Upper lobe of right lung (tissue), 1 donor: Measurements from ENCODE around the gene RNU5D-1. TPM values are rescaled to one million over a fixed set of nuclear protein-coding genes. Genes with fewer than 3 reads are reported as not detected.
A peak's percentile ranks its signal among the peaks of the same experiment; 100 is the strongest.
"Not testable (repeated sequence)": the region's sequence is repeated elsewhere in the genome, so short reads cannot be mapped to it uniquely, and the experiment has no call there.

Source experiments
- ATAC-seq: fragments of 200-7000 bp; cut with Tn5 transposase; one replicate; pipeline ENCODE4 v1.9.1; 2020; ENCODE audit warnings: mild to moderate bottlenecking, moderate library complexity
- DNase-seq: peaks from one replicate; pipeline ENCODE4 v3.0.0-alpha.2; 2020
- H3K27ac ChIP-seq: fragments of 200-600 bp; one replicate; pipeline ENCODE4 v1.8.0; 2022
- H3K27me3 ChIP-seq: fragments of 200-600 bp; one replicate; pipeline ENCODE4 v1.8.0; 2022; ENCODE audit warnings: mild to moderate bottlenecking
- H3K36me3 ChIP-seq: fragments of 200-600 bp; one replicate; pipeline ENCODE4 v1.8.0; 2022
- H3K4me1 ChIP-seq: fragments of 200-600 bp; one replicate; pipeline ENCODE4 v1.8.0; 2022
- H3K4me3 ChIP-seq: fragments of 200-600 bp; one replicate; pipeline ENCODE4 v1.8.0; 2022; ENCODE audit warnings: mild to moderate bottlenecking
- H3K9me3 ChIP-seq: fragments of 200-600 bp; one replicate; pipeline ENCODE4 v1.8.0; 2022
- intact Hi-C: fragments of 100-400 bp; cut with DNase I; formaldehyde crosslinking; loops from one replicate; pipeline ENCODE4 v1.11.0; 2022
- total RNA-seq: library from RNA; stranded (reverse); fragmentation: NEBNext Ultra II Directional; extraction: Animal tissue kit (Norgen Biotek cat#: 25700); gene quantifications from one replicate; pipeline ENCODE4 v1.2.1, GENCODE V29; 2021
- TF ChIP-seq, protein P1 (sequence below): fragments of 200-600 bp; IDR thresholded peaks from one replicate; pipeline ENCODE4 v1.8.0; 2022; ENCODE audit warnings: antibody characterized with exemption
- donor health status: DM: no; HTN: yes; CAD: no; lungs with severe emphysema.

Gene RNU5D-1
- total RNA-seq, 1 donor from 2014 or later: not detected

DNA sequence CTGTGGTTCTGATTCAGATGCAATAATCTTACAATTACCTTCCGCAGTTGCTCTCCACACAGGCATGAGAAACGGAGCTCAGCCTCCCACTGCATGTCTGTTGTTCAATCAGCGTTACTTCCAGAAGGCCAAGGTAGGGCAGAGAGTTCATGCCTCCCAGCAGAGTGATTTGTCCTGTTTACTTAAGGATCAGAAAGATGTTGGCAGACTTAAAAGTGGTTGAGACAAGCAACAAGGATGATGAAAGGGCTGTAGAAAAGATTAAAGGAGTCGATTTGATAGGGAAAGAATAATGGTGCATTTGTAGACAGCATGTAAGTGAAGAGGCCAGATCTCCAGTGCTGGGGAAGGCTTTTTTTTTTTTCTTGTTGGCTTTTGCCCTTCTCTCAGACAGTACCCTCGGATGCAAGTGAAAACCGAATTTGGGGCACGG lies 29.8 kb downstream of the RNU5D-1 start:
- no peak overlapping the region for H3K4me3 ChIP-seq
- H3K27ac ChIP-seq: no peak overlapping the region
- no peaks in the 10 kb centered on the region for H3K4me1 ChIP-seq
- intact Hi-C loops: no loop called here
- TF ChIP-seq, protein P1, sequence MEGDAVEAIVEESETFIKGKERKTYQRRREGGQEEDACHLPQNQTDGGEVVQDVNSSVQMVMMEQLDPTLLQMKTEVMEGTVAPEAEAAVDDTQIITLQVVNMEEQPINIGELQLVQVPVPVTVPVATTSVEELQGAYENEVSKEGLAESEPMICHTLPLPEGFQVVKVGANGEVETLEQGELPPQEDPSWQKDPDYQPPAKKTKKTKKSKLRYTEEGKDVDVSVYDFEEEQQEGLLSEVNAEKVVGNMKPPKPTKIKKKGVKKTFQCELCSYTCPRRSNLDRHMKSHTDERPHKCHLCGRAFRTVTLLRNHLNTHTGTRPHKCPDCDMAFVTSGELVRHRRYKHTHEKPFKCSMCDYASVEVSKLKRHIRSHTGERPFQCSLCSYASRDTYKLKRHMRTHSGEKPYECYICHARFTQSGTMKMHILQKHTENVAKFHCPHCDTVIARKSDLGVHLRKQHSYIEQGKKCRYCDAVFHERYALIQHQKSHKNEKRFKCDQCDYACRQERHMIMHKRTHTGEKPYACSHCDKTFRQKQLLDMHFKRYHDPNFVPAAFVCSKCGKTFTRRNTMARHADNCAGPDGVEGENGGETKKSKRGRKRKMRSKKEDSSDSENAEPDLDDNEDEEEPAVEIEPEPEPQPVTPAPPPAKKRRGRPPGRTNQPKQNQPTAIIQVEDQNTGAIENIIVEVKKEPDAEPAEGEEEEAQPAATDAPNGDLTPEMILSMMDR: no peak
- H3K27me3 ChIP-seq: no peaks in the 10 kb centered on the region
- ATAC-seq: peak; percentile 16
- H3K36me3 ChIP-seq: no peaks in the 10 kb centered on the region
- no peak for DNase-seq
- H3K9me3 ChIP-seq: no peaks in the 10 kb centered on the region

DNA sequence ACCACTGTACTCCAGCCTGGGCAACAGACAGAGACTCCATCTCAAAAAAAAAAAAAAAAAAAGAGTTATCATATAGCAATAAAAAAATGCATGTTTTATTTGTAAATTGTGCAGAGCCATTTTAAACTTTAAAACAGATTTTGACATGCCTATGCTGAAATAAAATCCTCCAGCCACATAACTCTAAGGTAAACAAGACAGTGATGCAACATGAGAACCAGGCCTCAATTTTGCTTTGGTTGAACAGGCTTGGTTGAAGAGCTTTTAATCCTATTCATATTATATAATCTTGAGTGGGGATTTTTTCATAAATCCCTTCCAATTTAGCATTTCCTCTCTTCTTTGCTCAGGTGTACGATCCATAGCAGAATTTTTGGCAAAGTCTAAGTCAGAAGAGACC lies 30.4 kb downstream of the RNU5D-1 start:
- Histone ChIP-seq H3K9me3 (no peaks in the 10 kb centered on the region), H3K4me1 (no peaks in the 10 kb centered on the region), H3K27me3 (no peaks in the 10 kb centered on the region), H3K4me3 (no peak overlapping the region), H3K36me3 (no peaks in the 10 kb centered on the region), H3K27ac (no peak overlapping the region)
- intact Hi-C loops: no loop called here
- TF ChIP-seq, protein P1: no peak
- DNase-seq (no peak), ATAC-seq (no peak)

DNA sequence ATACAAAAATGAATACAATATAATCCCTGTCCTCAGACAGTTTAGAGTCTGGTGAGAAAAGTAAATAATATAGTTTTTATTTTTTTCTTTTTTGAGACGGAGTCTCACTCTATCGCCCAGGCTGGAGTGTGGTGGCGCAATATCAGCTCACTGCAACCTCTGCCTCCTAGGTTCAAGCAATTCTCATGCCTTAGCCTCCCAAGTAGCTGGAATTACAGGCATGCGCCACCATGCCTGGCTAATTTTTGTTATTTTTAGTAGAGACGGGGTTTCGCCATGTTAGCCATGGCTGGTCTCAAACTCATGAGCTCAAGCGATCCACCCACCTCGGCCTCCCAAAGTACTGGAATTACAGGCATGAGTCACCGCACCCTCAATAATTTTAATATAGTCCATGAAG lies 31.6 kb downstream of the RNU5D-1 start:
- ATAC-seq, H3K27ac ChIP-seq, intact Hi-C loops, H3K9me3 ChIP-seq, DNase-seq, H3K27me3 ChIP-seq, H3K4me1 ChIP-seq, H3K36me3 ChIP-seq, H3K4me3 ChIP-seq: not testable (repeated sequence)

DNA sequence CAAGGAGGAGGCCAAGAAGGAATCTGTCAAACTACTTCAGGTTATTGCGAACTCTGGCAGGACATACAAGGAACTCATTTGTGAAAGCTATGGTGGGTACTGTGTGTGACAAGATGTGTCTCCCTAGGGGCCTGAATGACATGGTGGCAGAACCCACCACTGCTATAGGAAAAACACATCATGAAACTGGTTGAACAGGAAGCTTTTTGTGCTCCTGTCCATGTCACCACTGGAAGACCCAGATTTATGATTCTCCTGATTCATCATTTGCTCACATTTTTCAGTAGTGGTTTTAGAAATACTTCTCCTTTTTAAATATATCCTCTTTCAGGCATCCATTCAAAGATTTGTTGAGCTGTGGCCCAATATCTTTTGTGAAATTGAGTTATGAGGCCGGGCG lies 32.8 kb downstream of the RNU5D-1 start:
- H3K36me3 ChIP-seq: no peaks in the 10 kb centered on the region
- no peak overlapping the region for H3K4me3 ChIP-seq
- no peak overlapping the region for H3K27ac ChIP-seq
- no peaks in the 10 kb centered on the region for H3K27me3 ChIP-seq
- no peaks in the 10 kb centered on the region for H3K9me3 ChIP-seq
- intact Hi-C loops: no loop called here
- no peaks in the 10 kb centered on the region for H3K4me1 ChIP-seq
- DNase-seq (no peak), ATAC-seq (no peak)
- TF ChIP-seq, protein P1: no peak

DNA sequence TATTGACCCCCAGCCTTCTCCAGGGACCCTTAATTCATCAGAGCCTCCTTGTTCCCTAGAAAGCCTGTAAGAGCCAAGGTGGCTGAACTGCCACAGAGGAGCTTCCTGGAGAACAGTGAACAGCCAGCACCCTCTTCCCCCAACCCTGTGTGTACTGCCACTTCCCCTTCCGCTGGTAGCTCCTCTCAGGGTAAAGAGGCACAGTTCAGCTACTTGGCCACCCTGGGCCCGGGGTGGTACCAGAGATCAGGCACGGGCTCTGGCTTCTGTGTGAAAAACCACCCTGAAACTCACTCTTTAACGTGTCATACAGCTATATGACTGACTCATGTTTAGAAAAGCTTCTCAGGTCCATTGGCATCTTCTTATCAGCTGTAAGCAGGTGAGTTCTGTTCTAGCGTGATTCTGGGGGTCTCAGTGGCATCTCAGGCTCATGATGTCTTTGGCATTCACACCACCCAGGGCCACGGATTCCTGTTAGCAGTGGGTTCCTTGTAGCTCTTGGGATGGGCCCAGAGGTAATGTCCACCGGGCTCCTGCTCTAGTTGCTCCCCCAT lies 34.1 kb downstream of the RNU5D-1 start:
- H3K27ac ChIP-seq: peak overlapping the region; percentile 6
- intact Hi-C loops: no loop called here
- H3K27me3 ChIP-seq: no peaks in the 10 kb centered on the region
- peak; percentile 86 for ATAC-seq
- TF ChIP-seq, protein P1: no peak
- H3K4me1 ChIP-seq: no peaks in the 10 kb centered on the region
- H3K9me3 ChIP-seq: no peaks in the 10 kb centered on the region
- DNase-seq: no peak
- no peaks in the 10 kb centered on the region for H3K36me3 ChIP-seq
- H3K4me3 ChIP-seq: no peak overlapping the region

DNA sequence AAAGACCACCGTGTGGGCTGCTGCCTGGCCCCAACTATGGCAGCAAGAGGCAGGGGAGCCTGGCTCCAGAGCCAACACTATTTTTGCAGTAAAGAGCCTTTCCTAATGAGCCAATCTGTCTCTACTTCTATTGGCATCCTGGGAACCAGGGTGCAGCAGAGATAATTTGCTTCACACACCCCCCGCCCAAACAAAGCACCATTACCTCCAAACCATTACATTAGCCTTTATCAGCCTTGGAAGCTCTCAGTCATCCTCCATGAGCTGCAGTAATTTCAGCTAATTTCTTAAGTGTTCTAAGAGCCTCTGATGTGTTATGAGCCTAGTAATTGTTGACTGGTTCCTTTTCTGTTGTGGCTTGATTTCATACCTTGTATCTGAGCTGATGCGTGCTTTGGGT lies 34.9 kb downstream of the RNU5D-1 start:
- no peak overlapping the region for H3K4me3 ChIP-seq
- no peaks in the 10 kb centered on the region for H3K27me3 ChIP-seq
- DNase-seq: no peak
- intact Hi-C loops: no loop called here
- no peaks in the 10 kb centered on the region for H3K36me3 ChIP-seq
- no peaks in the 10 kb centered on the region for H3K4me1 ChIP-seq
- no peaks in the 10 kb centered on the region for H3K9me3 ChIP-seq
- H3K27ac ChIP-seq: no peak overlapping the region
- TF ChIP-seq, protein P1: no peak
- ATAC-seq: no peak
